LNCaP clone FGC (cell line): ENCODE results near the gene RPL18A.

Experiments
- DNase-seq: peaks from one replicate; pipeline ENCODE4 v3.0.0-alpha.2; 2011; ENCODE audit warnings: low read depth
- H3K4me3 ChIP-seq: 2 replicates; pipeline ENCODE4 v1.5.1; 2011; ENCODE audit warnings: mild to moderate bottlenecking, low read depth, low read length, control low read depth
- TF ChIP-seq, protein P1 (sequence below): IDR thresholded peaks from 2 replicates; pipeline ENCODE4 v1.5.1; 2012; ENCODE audit warnings: mild to moderate bottlenecking; ENCODE audit not compliant: control insufficient read depth, insufficient read depth; ENCODE audit errors: extremely low read depth

RPL18A gene

DNA sequence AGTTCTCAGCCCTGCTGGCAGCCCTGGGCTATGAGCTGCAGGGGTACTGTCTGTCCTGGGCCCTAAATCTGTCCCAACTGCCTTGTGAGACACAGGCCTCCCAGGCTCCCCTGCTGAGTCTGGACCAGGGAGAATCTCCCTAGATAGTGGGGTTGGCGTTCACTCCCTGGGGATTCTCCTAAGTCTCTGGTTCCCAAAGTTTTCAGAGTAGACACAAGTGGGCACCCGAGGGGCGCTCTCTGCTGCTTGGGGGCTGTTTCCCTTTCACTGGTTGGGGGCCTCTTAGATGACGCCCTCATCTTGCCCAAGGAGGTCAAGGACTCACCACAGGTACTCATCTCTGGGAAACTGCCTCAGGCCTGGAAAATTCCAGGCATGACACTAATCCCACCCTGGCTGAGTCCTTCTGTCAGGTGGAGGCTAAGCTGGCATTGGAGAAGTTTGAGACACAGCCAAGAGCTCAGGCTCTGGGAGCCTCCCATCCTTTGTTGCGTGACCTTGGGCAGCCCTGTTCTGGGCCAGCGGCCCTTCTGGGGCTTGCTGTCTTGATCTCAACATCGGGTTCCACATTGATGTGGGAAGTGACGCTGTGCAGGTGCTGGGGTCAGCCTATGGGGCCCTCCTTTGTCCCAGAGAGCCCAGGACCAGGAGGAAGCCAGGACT lies 3.9 kb downstream of the RPL18A start:
- DNase-seq, result no peak

DNA sequence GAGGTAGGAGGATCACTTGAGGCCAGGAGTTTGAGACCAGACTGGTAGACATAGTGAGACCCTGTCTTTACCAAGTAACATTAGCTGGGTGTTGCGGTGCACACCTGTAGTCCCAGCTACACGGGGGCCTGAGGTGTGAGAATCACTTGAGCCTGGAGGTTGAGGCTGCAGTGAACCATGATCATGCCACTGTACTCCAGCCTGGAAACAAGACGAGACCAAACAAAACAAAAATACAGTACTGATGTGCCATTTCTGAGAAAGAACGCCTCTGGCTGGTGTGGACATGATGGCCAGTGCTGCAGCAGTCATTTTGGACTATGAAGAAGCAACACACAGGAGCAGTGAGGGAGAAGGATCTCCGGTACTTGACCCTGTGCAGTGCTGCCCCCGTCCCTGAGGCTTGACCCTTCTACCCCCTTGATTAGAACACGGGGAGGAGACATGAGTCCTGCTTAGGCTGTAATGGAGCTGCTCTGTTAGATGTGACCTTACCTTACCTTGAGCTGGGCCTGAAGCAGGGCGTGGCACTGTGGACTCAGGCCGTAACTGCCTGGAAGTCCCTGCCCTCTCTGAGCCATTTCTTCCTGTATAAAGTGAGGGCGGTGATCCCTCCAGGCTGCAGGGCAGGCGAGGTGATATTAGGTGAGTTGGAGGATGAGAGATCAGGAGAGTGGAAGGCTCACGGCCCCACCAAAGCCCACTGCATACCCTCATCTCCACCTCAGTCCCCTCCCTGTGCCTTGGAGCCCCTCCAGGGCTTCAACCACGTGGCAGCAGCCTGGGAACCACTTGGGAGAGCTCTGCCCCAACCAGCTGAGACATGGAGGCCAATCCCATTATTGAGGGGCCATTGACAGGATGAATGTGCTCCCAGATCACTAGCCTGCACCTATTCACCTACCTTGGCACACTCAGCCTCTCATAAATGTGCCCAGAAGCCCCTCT lies 5.9 kb downstream of the RPL18A start:
- no peak overlapping the region for H3K4me3 ChIP-seq
- TF ChIP-seq, protein P1, sequence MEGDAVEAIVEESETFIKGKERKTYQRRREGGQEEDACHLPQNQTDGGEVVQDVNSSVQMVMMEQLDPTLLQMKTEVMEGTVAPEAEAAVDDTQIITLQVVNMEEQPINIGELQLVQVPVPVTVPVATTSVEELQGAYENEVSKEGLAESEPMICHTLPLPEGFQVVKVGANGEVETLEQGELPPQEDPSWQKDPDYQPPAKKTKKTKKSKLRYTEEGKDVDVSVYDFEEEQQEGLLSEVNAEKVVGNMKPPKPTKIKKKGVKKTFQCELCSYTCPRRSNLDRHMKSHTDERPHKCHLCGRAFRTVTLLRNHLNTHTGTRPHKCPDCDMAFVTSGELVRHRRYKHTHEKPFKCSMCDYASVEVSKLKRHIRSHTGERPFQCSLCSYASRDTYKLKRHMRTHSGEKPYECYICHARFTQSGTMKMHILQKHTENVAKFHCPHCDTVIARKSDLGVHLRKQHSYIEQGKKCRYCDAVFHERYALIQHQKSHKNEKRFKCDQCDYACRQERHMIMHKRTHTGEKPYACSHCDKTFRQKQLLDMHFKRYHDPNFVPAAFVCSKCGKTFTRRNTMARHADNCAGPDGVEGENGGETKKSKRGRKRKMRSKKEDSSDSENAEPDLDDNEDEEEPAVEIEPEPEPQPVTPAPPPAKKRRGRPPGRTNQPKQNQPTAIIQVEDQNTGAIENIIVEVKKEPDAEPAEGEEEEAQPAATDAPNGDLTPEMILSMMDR, result no peak
- no peak for DNase-seq

More for the DNA sequence above, 3.9 kb downstream of the RPL18A start:
- H3K4me3 ChIP-seq, result no peak overlapping the region
- TF ChIP-seq, protein P1, result no peak

DNA sequence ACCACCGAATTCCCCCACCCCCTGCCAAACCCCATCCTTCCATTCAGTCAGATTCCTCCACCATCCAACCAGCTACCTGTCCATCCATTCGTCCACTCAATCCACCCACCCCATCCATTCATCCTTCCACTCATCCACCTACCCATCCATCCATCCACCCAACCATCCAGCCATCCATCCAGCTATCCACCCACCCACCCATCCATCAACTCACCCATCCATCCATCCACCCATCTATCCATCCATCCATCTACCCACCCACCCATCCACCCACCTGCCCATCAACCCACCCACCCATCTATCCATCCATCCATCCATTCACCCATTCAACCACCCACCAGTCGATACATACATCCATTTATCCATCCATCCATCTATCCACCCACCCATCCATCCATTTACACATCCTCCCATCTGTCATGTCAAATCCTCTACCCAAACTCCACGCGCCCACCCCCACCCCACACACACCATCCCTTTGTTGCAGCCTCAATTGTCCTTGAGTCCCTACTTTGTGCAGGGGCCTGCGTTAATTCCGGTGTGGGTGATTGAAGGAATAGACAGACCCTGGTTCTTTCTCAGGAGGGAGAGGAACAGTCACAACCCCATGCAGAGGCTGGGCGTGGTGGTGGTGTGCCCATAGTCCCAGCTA lies 6.7 kb downstream of the RPL18A start:
- DNase-seq, result no peak
- TF ChIP-seq, protein P1, result no peak
- no peak overlapping the region for H3K4me3 ChIP-seq

DNA sequence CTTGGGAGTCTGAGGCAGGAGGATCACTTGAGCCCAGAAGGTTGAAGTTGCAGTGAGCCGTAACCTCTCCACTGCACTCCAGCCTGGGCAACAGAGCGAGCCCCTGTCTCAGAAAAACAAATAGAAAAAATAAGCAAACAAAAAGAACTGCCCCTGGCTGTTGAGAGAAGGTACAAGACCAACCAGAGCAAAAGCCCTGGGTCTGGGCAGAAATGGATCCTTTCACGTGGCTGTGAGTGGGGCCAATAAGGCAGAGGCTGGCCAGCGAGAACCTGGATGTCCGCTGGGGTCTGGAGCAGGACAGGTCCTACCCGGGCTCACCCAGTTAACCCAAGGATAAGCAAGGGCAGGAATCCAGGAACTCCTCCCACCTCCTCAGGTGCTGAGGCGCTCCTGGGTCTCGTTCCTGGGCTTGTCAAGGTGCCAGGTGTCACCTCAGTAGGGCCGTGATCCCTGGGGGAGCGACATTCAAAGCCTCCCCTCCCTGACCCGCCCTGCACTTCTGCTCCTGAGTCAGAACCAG lies 7.3 kb downstream of the RPL18A start:
- DNase-seq, result no peak
- TF ChIP-seq, protein P1, result no peak

DNA sequence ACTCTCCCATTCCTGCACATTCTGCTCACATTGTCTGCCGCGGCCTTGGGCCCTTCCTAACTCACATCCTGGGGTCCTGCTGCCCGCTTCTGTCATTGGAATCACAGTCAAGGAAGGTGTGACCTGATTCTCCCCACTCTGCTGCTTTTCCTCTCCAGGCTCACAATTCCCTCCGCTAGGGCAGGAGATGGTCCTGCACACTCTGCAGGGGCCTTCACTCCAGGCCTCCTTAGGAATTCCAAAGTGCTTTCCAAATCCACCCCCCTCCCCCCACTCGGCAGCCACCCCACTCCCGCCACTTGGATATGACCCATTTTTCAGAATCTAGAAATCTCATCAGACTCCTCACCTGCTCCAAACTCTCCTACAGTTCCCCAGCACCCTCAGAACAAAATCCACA lies 9.0 kb downstream of the RPL18A start:
- TF ChIP-seq, protein P1, result no peak
- no peak overlapping the region for H3K4me3 ChIP-seq
- no peak for DNase-seq

More for the DNA sequence above, 7.3 kb downstream of the RPL18A start:
- H3K4me3 ChIP-seq, result no peak overlapping the region

DNA sequence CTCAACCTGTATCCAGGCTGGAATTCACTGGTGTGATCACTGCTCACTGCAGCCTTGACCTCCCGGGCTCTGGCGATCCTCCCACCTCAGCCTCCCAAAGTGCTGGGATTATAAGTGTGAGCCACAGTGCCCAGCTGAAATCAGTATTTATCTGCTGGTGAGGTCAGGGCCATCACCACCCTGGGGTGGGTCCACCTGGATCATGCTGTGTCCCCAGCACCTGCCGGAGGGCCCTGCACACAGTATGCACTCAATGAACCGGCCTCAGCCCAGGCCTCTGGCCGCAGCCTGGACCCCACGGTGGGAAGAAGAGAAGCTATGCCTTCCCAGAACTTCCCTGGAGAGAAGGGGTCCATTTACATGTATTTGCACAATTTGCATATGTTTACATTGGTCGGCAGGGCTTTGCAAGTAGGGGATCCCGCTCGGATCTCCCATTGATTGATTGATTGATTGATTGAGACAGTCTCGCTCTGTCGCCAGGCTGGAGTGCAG lies 9.5 kb downstream of the RPL18A start:
- TF ChIP-seq, protein P1, result no peak

More for the DNA sequence above, 9.5 kb downstream of the RPL18A start:
- no peak overlapping the region for H3K4me3 ChIP-seq
- no peak for DNase-seq
